HG03520 (cell line): ENCODE measurements around the gene MLLT10.

Experiments
- ATAC-seq: cut with Tn5 transposase; IDR thresholded peaks from one replicate; pipeline ENCODE4 v1.9.1; 2021; ENCODE audit warnings: mild to moderate bottlenecking, moderate library complexity; ENCODE audit not compliant: unreplicated experiment

MLLT10 gene

DNA sequence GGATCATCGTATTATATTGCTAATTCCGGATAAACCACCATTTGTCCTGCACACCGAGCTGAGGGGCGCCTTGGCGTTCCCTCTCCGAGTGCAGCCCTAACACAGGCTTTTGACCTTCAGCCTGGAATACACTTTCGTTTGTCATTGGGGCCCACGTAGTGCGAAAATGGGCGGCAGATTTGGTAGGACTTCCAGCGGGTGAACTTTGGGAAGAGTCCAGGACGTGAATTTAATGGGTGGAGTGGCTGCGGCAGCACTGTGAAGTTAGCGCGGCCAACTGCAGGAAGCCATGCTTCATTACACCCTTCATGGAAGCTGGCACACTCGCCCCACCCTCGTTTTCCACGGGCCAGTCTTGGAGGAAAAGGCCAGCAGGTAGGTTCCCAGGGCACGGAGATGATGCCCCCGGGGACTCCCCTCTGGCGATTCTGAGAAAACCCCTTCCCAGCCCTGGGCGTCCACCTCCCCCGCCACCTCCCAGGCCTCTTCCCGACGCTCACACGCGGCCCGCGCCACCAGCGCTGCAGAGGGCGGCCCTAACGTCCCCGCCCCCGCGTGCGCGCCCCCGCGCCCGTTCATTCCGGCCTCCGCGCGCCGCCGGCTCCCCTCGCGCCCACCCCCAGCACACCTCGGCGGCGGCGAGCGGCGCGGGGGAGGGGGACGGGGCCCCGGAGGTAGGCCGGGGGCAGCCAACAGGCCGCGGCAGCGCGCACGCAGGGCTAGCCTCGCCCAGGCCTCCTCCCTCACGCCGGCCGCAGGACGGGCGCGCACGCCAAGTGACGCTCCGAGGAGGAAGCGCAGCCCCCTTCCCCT lies at the start of gene MLLT10:
Gene MLLT10 (plus strand): TSS at position 766 of the 813 bp plus-strand sequence. CDS start 413 bp downstream, outside the sequence.
- peak; percentile 82 for ATAC-seq

DNA sequence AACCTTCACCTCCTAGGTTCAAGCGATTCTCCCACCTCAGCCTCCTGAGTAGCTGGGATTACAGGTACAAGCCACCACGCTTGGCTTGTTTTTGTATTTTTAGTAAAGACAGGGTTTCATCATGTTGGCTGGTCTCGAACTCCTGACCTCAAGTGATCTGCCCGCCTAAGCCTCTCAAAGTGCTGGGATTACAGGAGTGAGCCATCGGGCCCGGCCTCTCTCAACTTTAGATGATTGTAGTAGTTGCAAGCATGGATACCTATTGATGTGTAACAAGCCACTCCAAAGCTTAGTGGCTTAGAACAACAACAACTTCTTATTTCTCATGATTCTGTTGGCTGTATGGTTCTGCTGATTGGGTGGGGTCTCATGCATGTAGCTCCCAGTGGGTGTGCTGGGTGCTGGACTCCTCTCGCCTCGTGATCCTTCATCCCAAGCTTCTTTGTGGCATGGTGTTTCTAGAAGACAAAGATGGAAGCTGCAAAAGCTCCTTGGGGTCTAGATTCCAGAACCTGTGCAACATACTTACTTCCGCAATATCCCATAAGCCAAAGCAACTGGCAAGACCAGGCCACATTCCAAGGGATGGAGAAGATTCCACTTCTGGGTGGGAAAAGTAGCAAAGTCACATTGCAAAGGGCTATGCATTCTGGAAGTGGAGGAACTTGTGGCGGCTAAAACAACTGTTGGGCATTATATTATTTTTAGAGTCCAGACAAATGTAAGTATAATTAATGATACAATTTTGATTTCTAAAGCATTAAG lies 46.4 kb upstream of the MLLT10 start:
- ATAC-seq = no peak

DNA sequence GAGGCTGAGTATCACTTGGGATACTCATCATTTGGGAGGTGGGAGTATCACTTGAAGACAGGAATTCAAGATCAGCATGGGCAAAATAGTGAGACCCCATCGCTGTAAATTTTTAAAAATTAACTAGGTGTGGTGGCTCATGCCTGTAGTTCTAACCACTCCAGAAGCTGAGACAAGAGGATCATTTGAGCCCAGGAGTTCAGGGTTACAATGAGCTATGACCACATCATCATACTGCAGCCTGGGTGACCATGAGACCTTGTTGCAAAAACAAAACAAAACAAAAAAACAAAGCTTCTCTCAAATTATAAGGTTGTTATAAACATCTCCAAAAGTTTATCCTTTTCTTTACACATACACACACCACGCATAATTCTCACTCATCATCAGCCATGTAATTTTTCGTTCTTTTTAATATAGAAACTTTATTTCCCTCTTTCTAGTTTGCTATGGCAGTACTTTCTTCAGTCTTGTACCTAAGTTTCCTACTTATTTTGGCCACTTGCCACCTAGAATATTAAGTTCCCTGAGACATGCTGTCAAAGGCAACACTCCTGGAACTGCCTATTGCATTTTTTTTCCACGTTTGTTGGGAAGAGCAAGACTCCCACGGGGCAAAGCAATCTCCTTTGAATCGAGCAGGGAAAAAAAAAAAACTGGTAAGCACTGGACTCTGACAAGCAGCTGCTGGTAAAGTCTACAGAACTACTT lies 45.6 kb upstream of the MLLT10 start:
- ATAC-seq = no peak

DNA sequence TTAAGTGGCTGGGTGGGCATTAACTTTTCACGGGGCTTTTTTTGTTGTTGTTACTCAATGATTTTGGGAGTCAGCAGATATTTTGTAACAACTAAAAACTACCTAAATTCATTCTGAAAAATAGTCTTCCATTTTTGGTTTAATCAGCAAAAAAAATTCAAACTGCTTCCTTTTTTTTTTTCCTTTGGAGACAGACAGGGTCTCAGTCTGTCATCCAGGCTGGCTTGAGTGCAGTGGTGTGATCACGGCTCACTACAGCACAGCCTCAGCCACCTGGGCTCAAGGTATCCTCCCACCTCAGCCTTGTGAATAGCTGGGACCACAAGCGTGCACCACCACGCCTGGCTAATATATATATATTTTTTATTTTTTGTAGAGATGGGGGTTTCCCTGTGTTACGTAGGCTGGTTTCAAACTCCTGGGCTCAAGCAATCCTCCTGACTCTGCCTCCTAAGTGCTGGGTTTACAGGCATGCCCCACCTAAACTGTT lies 45.0 kb upstream of the MLLT10 start:
- ATAC-seq = no peak

DNA sequence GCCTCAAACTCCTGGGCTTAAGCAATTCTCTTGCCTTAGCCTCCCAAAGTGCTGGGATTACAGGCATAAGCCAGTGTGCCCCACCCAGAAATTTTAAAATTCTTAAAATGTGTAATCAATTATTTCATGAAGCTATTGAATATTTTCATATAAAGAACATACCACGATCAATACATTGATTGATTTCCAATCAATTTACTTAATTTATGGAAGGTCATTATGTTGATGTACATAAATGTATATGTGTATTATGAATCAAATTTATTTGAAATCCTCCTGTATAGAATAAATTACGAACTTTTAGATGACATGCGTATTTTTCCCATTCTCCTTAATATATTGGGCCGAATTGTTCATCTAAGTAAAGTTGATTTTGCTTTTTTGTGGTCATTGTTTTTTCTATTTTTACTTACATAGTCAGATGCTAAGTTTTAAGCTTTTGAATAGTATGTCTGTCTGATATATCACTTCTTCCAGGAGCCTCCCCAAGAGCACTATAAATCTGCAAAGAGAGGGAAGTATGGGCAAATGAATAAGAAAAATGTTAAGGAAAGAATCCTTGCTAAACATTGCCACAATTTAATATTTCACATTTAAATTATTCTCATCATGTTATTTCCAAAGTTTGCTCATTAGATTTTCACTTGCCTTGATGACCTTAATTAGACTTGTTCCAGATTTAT lies 43.9 kb upstream of the MLLT10 start:
- no peak for ATAC-seq

DNA sequence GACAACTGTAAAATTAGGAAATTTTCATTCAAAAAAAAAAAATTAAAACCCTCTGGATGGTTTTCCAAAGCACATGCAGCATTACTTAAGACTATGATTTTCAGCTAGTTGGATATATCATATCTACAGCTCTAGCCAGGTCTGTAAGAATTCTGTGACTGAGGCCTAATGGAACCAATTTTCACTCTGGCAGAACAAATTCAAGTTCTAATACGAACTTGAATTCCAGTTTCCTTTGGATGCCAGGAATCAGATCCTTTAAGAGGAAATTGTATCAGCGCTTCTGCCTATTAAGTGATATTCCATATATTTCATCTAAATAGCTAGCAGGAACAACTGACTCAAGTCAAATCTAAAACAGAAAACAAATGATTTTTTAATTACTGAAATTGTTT lies 43.3 kb upstream of the MLLT10 start:
- no peak for ATAC-seq

DNA sequence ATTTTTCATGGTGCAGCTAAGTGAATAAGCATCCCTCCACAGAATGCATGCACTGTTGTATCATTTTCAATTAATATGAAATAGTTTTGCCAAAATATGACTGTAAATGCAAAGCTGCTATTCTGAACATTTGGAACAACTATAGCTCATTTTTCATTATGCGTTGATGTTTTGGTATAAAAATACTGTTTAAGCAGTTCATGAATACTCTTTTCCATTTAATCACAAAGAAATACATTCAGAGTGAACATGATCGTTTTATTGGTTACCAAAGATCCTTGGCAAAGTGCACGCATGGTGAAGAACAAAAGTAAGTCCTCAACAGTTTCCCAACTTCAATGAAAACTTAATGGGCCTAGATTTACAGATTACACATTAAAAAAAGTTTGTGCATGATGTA lies 41.6 kb upstream of the MLLT10 start:
- ATAC-seq = no peak

DNA sequence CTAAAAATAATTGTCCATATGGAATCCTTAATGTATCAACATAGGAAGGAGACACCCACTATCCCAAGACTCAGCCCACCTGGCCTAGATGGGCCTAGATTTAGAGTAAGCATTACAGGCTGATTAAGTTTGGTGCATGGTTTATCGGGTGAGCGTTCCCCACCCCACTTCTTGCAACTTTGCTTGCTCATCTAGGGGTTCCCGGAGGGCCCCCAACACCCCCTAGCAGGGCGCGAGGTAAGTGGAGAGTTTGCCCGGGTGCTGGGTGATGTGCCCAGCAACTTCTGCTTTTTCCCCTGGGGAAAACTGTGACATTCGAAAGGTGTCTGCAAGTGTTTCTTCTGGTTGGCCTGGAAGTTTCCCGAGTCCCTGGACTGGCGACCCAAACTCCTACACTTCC lies 40.2 kb upstream of the MLLT10 start:
- ATAC-seq = no peak

DNA sequence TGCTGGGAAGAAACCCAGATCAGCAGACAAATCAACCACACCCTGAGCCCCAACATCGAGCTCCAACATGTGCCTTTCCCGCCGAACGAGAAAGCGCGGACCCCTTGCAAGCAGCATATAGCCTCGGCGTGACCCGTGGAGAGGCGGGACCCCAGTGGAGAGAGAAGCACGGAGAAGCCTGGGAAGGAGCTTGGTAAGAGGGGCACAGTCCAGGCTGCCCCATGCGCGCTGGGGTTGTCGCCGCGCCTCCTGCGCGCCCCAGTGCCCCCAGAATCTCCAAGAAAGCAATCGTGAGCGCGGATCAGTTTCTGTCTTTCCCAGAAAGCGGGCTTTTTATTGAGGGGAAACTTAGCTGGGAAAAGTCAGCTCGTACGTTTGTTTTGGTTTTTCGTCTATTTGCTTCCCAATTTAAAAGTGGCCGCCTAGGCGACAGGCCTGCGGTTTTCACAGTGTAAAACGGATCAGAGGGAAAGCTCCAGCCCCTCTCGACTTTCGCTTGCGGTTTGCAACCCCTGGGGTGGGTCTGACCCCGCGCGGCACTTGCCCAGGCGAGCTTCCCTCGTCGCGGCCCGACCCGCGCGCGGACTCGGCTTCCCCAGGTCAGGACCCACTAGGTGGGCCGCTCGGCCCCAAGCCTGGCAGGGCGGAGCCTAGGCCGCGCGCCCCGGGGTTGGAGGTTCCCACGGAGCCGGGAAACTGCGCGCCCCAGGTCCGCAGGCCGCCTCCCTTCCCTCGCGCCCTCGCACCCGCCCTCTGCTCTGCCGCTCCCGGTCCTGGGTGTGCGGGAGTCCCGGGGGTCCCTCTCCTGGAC lies 39.6 kb upstream of the MLLT10 start:
- ATAC-seq = no peak

DNA sequence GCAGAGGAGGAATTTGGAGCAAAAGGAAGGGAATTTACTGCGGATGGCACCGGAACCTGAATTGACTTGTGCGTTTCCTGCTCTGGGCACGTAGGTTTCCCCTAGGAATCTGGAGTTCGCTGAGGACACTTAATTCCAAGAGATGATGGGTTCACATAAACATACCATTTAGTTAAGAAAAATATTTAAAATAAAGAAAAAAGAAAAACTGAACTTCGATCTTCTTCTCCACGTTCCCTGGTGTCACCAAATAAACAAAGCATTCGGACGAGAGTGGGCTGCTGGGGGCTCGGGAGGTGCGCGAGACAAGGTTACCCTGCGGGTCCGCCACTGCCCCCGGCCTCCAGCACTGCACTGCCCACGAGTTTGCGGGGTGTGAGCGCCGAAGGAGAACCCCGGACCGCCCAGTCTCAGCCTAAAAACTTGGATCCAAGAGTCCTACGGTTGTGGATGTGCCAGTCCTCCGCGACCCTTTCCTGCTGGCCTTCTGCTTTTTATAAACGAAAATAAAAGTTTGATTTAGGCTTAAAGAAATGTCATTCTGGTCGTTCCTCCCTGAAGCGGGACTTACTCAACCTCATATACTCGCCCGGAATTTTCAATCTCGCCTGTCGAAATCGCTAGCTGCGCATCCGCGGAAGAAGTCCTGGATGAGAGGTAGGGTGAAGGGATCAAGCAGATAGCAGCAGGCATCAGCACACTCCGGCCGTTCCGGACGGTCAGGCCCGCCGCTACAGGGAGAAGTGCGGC lies 38.9 kb upstream of the MLLT10 start:
- ATAC-seq = no peak

DNA sequence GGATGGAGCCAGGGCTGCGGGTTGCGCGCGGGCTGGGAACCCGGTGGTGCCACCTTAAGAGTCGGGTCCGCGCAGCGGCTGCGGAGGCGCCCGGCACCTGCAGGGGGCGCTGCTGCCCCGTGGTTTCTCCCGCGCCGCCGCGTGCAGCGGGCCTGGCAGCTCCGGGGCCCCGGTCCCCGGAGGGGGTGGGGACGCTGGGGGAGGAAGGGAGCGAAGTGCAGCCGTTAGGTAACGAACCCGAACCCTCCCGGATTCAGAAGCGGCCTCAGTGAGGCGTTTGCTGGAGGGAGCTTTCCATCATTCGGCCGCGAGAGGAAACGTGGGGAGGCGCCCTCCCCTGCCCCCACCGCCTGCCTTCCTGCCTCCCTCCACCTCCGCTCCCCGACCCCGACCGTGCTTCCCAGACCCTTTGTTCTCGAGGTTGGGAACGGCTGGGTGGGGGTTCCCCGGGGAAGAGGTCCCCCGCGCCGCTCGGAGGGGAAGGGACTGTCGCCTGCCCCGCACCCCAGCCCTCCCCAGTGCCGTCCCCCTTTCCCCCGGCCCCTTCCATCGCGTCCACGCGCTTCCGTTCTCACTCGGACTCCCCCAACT lies 38.2 kb upstream of the MLLT10 start:
- ATAC-seq = peak; percentile 71

DNA sequence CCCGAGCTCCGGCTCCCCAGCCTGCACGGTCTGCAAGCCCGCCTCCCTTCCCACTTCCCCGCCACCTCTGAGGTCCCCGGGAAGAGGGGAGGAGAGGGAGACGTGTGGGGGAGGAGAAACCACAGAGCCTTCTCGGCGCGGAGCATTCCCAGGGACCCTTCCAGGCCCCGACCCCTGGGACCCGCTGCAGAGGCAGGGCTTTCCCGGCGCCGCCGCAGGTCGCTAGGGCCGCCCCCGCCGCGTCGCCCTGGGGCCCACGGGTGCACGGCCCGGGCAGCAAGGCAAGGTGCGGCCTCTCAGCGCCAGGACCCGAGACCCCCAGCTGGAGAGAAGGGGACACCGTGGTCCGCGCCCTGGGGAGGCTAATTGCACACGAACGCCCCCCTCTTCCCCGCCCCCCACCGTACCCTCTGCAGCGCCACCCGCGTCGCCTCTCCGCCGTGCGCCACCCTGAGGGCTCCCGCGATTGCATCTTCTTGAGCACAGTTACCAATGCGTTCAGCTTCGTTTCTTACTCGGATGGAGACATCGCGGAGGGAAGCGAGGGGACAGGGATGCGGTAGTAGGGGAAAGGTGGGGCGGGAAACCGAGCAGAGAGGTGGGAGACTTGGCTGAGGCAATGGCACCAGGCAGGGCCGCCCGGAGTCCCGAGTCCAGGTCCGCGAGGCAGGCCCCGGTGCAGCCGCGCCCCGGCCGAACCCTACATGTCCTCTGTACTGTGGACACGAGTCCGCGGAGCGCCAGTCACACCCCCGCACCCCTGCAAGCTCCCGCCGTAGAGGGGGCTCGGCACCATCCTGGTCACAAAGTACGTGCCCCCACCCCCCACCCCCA lies 37.5 kb upstream of the MLLT10 start:
- peak; percentile 45 for ATAC-seq

DNA sequence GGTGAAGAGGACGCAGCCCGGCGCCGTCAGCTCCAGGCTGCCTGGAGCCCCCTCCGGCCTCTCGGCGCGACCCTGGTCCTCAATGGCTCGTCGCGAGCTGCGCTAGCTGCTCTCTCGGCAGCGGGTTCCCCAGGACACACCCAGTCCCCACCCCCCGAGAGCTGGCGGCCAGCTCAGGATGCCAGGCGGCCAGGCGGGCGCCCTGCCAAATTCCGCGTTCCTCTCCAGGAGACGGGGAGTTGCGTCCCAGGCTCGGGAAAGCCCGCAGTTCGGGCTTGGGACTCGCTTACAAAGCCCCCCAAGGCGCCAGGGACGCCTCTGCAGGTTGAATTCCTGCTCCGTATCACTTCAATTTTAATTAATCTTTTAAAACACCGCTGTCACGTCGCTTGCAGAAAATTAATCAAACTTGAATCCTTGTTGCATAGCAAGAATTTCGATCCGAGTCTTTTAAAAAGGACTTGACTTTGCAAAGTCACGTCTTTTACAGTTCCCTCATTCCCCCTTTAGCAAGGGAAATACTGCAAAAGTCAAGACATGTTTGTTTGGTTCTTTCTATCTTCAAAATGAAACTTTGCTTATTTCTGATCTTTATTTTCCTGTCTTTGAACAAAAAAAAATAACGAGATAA lies 36.7 kb upstream of the MLLT10 start:
- ATAC-seq = no peak

DNA sequence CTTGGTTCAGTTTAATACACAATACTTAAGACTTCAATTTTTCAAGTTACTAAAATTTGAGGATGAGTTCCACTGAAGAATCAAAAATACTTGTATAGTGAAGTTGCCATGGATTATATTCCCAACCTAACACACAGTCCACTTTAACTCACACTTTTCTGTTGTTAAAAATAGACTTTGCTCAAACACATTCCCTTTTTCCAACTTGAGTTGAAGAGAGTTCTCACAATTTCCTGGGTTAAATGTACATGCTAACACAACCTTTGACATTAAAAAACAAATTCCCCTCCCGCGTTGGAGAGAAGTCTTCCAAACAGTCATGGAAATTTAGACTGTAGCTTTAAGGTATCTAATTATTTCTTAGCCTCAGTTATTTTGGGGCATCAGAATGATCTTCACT lies 35.7 kb upstream of the MLLT10 start:
- no peak for ATAC-seq

DNA sequence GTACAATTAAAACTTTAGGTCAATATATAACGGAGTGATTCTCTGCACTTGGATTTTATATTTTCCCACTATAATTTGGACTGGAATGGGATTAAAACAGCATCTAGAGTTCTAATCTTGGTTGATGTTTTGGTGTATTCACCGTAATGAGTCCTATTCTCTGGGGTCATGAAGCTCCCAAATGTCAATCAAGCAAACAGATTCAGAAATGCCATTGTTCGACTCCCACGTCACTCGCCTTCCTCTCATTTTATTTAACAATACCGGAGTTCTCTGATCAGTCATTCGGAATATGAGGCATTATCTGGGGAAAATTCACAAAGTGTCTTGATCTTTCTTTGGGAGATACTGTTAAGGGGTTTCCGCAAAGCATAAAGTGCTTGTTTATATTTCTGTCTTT lies 35.0 kb upstream of the MLLT10 start:
- ATAC-seq = no peak

DNA sequence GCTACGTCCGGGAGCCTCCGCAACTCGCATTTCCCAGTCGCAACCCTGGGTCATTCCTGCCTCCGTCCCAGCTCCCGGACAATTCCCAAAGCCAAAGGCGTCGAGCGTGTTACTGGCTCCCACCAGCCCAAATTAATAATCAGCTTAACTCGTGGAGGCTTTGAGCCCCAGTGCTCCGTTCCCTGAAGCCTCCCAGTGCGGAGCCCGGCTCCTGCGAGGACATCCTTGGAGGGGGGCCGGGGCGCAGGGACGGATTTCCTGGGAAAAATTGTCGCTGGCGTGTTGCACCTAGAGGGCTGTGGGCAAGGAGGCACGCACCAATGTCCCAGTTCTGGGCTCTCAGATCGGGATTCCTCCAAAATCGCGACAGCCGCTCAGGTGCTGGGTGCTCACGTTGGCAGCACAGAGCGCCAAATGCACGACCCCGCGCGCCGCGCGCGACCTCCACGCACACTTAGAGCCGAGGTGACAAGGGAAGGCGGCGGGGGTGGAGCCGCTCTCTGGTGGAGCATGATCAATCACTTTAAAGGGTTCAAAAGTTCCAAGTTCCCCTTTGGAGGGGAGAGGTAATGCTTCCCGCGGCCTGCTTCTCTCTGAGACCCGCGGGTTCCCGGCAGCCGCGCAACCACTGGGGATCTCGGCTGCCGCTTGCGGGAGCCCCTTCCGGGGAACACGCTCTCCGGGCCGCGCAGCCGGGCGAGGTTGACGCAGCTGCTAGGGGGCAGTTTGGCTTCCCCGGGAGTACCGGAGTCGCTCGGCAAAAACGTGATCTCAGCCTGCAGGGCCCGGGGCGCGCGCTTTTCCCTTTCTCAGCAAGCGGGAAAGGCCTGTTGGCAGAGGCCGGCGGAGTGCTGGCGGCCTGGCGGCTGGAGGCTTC lies 34.1 kb upstream of the MLLT10 start:
- ATAC-seq = no peak

DNA sequence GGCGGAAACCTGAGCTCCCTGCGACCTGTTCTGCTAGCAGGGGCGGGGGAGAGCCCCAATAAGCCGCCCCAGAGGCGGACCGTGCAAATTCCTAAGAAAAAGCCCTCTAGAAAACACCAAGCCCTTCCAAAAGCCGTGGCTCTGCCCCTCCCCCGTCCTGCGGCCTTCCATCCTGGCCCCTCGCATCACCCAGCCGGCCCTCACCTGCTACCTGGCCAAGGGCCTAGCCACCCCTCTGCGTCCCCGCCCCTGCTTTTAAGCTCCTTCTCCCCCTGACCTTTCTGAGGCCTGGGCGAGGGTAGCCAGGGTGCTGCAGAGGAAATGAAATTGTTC lies 33.5 kb upstream of the MLLT10 start:
- ATAC-seq = no peak
